WTC11 (cell line): ENCODE results near the gene SLC27A4. TPM values are rescaled to one million over a fixed set of nuclear protein-coding genes. Genes with fewer than 3 reads are reported as not detected.
"Not testable (repeated sequence)": the region's sequence is repeated elsewhere in the genome, so short reads cannot be mapped to it uniquely, and the experiment has no call there.

ENCODE experiments used
- ATAC-seq: fragments of 200-7000 bp; cut with Tn5 transposase; 2 replicates; pipeline ENCODE4 v1.10.0; 2021; ENCODE audit warnings: mild to moderate bottlenecking, moderate library complexity
- CTCF ChIA-PET: fragments of 300-600 bp; sonication (Branson Sonifier 250); formaldehyde crosslinking; loops from one replicate; lab custom pipeline; 2021; ENCODE audit warnings: antibody characterized with exemption; lab: Charles Lee
- POLR2A ChIA-PET: fragments of 350-600 bp; sonication (Branson Sonifier 250); formaldehyde crosslinking; loops from one replicate; lab custom pipeline; 2021; ENCODE audit warnings: antibody characterized with exemption; lab: Charles Lee
- DNase-seq: peaks from one replicate; pipeline ENCODE4 v3.0.0; 2021; ENCODE audit warnings: low spot score
- H3K27ac Mint-ChIP-seq: 2 replicates; pipeline ENCODE4 v1.8.0; 2021; ENCODE audit warnings: mixed read lengths
- H3K27me3 Mint-ChIP-seq: 2 replicates; pipeline ENCODE4 v1.8.0; 2021; ENCODE audit warnings: low read depth, mild to moderate bottlenecking, moderate library complexity, mixed read lengths
- H3K36me3 Mint-ChIP-seq: 2 replicates; pipeline ENCODE4 v1.8.0; 2021; ENCODE audit warnings: mixed read lengths
- H3K4me1 Mint-ChIP-seq: 2 replicates; pipeline ENCODE4 v1.8.0; 2022; ENCODE audit warnings: mixed read lengths
- H3K4me3 Mint-ChIP-seq: 2 replicates; pipeline ENCODE4 v1.8.0; 2021; ENCODE audit warnings: mild to moderate bottlenecking, moderate library complexity, mixed read lengths
- H3K9me3 Mint-ChIP-seq: 2 replicates; pipeline ENCODE4 v1.8.0; 2021; ENCODE audit warnings: mixed read lengths
- ARID4B ChIP-seq: sonication (generic); formaldehyde crosslinking; IDR thresholded peaks from 2 replicates; pipeline ENCODE4 v1.8.0; 2023; ENCODE audit warnings: missing genetic modification reagents, mild to moderate bottlenecking, borderline replicate concordance
- ETV6 ChIP-seq: sonication (generic); formaldehyde crosslinking; IDR thresholded peaks from 2 replicates; pipeline ENCODE4 v1.8.1; 2022; ENCODE audit warnings: mild to moderate bottlenecking, missing genetic modification reagents
- NFE2L1 ChIP-seq: sonication (generic); formaldehyde crosslinking; IDR thresholded peaks from 2 replicates; pipeline ENCODE4 v1.8.1; 2023; ENCODE audit warnings: missing genetic modification reagents
- NFYB ChIP-seq: sonication (generic); formaldehyde crosslinking; conservative IDR thresholded peaks from 2 replicates; pipeline ENCODE4 v1.8.0; 2022; ENCODE audit warnings: low read depth, missing genetic modification reagents
- PRRX2 ChIP-seq: fragments of 250-450 bp; sonication (Bioruptor Pico); IDR thresholded peaks from 2 replicates; pipeline ENCODE4 v1.8.0; 2021; ENCODE audit warnings: mild to moderate bottlenecking
- TCF7 ChIP-seq: sonication (generic); formaldehyde crosslinking; IDR thresholded peaks from 2 replicates; pipeline ENCODE4 v1.8.0; 2022; ENCODE audit warnings: mild to moderate bottlenecking, low read depth, missing genetic modification reagents, moderate library complexity
- ZNF232 ChIP-seq: sonication (generic); formaldehyde crosslinking; IDR thresholded peaks from 2 replicates; pipeline ENCODE4 v1.8.0; 2022; ENCODE audit warnings: mild to moderate bottlenecking, missing genetic modification reagents
- ZNF281 ChIP-seq: sonication (generic); formaldehyde crosslinking; IDR thresholded peaks from 2 replicates; pipeline ENCODE4 v1.8.0; 2023; ENCODE audit warnings: mild to moderate bottlenecking, missing genetic modification reagents
- total RNA-seq: library from RNA; stranded (reverse); gene quantifications from 3 replicates; pipeline ENCODE4 v1.2.3, GENCODE V29; 2021
- TF ChIP-seq, protein P1 (sequence below): sonication (generic); formaldehyde crosslinking; IDR thresholded peaks from 2 replicates; pipeline ENCODE4 v1.8.1; 2022; ENCODE audit warnings: mild to moderate bottlenecking, missing genetic modification reagents, moderate library complexity, borderline replicate concordance
- TF ChIP-seq, protein P2 (sequence below): sonication (generic); formaldehyde crosslinking; IDR thresholded peaks from 2 replicates; pipeline ENCODE4 v1.8.1; 2023; ENCODE audit warnings: mild to moderate bottlenecking, missing genetic modification reagents, borderline replicate concordance
- TF ChIP-seq, protein P3 (sequence below): sonication (generic); formaldehyde crosslinking; IDR thresholded peaks from 2 replicates; pipeline ENCODE4 v1.8.0; 2022; ENCODE audit warnings: mild to moderate bottlenecking, missing genetic modification reagents

Gene SLC27A4
- total RNA-seq, 1 experiment from 2014 or later = 23.8 TPM

GRCh38 chr9:128337936-128338335 is 2.4 kb upstream of the SLC27A4 start (continued):
- TF ChIP-seq ZNF281 (CRISPR knock-in tag) (no peak), PRRX2 (CRISPR knock-in tag) (no peak), TCF7 (no peak), ZNF232 (CRISPR knock-in tag) (no peak), NFE2L1 (CRISPR knock-in tag) (no peak), NFYB (CRISPR knock-in tag) (no peak)
- TF ChIP-seq, protein P1, sequence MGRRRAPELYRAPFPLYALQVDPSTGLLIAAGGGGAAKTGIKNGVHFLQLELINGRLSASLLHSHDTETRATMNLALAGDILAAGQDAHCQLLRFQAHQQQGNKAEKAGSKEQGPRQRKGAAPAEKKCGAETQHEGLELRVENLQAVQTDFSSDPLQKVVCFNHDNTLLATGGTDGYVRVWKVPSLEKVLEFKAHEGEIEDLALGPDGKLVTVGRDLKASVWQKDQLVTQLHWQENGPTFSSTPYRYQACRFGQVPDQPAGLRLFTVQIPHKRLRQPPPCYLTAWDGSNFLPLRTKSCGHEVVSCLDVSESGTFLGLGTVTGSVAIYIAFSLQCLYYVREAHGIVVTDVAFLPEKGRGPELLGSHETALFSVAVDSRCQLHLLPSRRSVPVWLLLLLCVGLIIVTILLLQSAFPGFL = no peak
- TF ChIP-seq, protein P2, sequence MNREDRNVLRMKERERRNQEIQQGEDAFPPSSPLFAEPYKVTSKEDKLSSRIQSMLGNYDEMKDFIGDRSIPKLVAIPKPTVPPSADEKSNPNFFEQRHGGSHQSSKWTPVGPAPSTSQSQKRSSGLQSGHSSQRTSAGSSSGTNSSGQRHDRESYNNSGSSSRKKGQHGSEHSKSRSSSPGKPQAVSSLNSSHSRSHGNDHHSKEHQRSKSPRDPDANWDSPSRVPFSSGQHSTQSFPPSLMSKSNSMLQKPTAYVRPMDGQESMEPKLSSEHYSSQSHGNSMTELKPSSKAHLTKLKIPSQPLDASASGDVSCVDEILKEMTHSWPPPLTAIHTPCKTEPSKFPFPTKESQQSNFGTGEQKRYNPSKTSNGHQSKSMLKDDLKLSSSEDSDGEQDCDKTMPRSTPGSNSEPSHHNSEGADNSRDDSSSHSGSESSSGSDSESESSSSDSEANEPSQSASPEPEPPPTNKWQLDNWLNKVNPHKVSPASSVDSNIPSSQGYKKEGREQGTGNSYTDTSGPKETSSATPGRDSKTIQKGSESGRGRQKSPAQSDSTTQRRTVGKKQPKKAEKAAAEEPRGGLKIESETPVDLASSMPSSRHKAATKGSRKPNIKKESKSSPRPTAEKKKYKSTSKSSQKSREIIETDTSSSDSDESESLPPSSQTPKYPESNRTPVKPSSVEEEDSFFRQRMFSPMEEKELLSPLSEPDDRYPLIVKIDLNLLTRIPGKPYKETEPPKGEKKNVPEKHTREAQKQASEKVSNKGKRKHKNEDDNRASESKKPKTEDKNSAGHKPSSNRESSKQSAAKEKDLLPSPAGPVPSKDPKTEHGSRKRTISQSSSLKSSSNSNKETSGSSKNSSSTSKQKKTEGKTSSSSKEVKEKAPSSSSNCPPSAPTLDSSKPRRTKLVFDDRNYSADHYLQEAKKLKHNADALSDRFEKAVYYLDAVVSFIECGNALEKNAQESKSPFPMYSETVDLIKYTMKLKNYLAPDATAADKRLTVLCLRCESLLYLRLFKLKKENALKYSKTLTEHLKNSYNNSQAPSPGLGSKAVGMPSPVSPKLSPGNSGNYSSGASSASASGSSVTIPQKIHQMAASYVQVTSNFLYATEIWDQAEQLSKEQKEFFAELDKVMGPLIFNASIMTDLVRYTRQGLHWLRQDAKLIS (CRISPR knock-in tag) = no peak

- H3K36me3 Mint-ChIP-seq, H3K4me1 Mint-ChIP-seq, H3K27ac Mint-ChIP-seq, H3K4me3 Mint-ChIP-seq, H3K9me3 Mint-ChIP-seq, ATAC-seq, DNase-seq, H3K27me3 Mint-ChIP-seq: not testable (repeated sequence)
- ChIA-PET CTCF (interaction anchor here (1.4 to 2.0 kb wide), 2 partner anchors 44 to 71 kb away, joined by 5 to 12 read pairs; no protein-coding TSS in a partner anchor), POLR2A (interaction anchor here (0.7 kb wide), 3 partner anchors 21 to 944 kb away, joined by 3 to 5 read pairs (median 4); no protein-coding TSS in a partner anchor)
These were observed 1.3 kb upstream of the SLC27A4 start for GRCh38 chr9:128338852-128339614.

DNA sequence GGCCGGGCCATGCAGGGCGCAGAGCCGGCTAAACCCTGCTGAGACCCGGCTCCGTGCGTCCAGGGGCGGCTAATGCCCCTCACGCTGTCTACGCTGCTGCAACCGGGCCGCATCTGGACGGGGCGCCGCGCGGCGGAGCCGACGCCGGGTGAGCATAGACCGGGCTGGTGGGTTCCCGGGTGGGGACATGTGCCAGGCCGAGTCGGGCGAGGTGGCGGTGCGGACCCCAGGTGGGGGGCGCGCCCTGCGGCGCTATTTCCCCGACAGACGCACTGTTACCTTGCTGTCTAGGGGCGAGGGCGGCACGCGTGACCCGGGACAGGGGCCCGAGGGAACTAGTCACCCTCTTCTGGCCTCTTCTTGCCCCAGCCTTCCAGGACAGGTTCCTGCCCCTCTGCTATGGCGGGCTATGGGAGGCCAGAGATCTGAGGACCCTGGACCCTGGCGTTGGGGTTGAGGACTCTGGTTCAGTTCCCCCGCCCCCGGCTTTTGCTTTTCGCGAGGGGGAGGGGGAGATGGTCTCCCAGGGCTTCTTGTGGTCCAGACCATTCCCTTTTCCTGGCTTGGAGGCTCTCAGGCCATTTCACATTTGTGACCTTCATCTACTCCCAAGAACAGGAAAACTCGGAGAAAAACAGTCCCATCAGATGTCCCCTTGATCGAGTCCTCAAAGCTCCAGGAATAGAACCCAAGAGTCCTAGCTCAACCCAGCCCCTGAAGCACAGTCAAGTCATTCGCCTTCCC is 536 bp downstream of the SLC27A4 start:
- Mint-ChIP-seq H3K36me3 (peaks cover 7% of the 10 kb centered on the region; the same call in 1 of the 2 replicates), H3K27ac (no peak overlapping the region), H3K27me3 (no peaks in the 10 kb centered on the region), H3K4me1 (peaks cover 5% of the 10 kb centered on the region; the same call in 1 of the 2 replicates), H3K9me3 (no peaks in the 10 kb centered on the region), H3K4me3 (peak overlapping the region; percentile 85)
- ChIA-PET POLR2A (interaction anchor here (0.6 to 1.2 kb wide), 4 partner anchors 9 to 167 kb away, joined by 3 to 6 read pairs (median 4); partner anchors contain the start of genes GOLGA2 and SWI5), CTCF (interaction anchor here (0.5 to 1.5 kb wide), 44 partner anchors 10 to 211 kb away, joined by 3 to 49 read pairs (median 5); partner anchors contain the start of genes BBLN, CERCAM, DNM1 and GLE1)
- peak; percentile 36 for DNase-seq
- peak; percentile 27 for ATAC-seq
- TF ChIP-seq, protein P3, sequence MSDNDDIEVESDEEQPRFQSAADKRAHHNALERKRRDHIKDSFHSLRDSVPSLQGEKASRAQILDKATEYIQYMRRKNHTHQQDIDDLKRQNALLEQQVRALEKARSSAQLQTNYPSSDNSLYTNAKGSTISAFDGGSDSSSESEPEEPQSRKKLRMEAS = 0 out of 2 replicates have a peak, but pooled peaks have one; percentile 42
- TF ChIP-seq ARID4B (0 out of 2 replicates have a peak, but pooled peaks have one; percentile 30), ETV6 (no peak)
